DOHH2 (cell line): ENCODE measurements around the gene CFAP298.
"Not testable (repeated sequence)": the region's sequence is repeated elsewhere in the genome, so short reads cannot be mapped to it uniquely, and the experiment has no call there.

Source experiments
- EZH2phosphoT487 ChIP-seq: fragments of 200-600 bp; sonication (generic); IDR thresholded peaks from 2 replicates; pipeline ENCODE4 v1.6.1; 2017; ENCODE audit warnings: borderline replicate concordance, mild to moderate bottlenecking, antibody characterized with exemption, low read length, moderate library complexity, mixed read lengths
- TF ChIP-seq, protein P1 (sequence below): fragments of 200-600 bp; sonication (generic); IDR thresholded peaks from one replicate; pipeline ENCODE4 v1.5.1; 2014; ENCODE audit warnings: antibody characterized with exemption, mild to moderate bottlenecking, low read depth, low read length; ENCODE audit not compliant: poor library complexity, severe bottlenecking

DNA sequence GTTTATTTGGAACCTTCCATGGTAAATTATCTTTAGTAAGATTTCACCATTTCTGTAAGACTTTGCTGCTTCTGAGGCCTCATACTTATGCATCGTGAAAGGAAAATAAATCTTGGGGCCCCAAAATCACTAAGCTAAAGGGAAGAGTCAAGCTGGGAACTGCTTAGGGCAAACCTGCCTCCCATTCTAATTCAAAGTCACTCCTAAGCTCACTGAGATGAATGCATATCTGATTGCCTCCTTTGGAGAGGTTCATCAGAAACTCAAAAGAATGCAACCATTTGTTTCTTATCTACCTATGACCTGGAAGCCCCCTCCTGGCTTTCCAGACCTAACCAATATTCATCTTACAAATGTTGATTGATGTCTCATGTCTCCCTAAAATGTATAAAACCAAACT is 50.7 kb downstream of the CFAP298 start:
- TF ChIP-seq, protein P1, sequence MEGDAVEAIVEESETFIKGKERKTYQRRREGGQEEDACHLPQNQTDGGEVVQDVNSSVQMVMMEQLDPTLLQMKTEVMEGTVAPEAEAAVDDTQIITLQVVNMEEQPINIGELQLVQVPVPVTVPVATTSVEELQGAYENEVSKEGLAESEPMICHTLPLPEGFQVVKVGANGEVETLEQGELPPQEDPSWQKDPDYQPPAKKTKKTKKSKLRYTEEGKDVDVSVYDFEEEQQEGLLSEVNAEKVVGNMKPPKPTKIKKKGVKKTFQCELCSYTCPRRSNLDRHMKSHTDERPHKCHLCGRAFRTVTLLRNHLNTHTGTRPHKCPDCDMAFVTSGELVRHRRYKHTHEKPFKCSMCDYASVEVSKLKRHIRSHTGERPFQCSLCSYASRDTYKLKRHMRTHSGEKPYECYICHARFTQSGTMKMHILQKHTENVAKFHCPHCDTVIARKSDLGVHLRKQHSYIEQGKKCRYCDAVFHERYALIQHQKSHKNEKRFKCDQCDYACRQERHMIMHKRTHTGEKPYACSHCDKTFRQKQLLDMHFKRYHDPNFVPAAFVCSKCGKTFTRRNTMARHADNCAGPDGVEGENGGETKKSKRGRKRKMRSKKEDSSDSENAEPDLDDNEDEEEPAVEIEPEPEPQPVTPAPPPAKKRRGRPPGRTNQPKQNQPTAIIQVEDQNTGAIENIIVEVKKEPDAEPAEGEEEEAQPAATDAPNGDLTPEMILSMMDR: not testable (repeated sequence)
- TF ChIP-seq EZH2phosphoT487: not testable (repeated sequence)
